ENCODE measurements around the gene TFAP2A. TPM values are rescaled to one million over a fixed set of nuclear protein-coding genes. Genes with fewer than 3 reads are reported as not detected.

Gene TFAP2A
- total RNA-seq, 1 donor from 2014 or later = 0.39 TPM

DNA sequence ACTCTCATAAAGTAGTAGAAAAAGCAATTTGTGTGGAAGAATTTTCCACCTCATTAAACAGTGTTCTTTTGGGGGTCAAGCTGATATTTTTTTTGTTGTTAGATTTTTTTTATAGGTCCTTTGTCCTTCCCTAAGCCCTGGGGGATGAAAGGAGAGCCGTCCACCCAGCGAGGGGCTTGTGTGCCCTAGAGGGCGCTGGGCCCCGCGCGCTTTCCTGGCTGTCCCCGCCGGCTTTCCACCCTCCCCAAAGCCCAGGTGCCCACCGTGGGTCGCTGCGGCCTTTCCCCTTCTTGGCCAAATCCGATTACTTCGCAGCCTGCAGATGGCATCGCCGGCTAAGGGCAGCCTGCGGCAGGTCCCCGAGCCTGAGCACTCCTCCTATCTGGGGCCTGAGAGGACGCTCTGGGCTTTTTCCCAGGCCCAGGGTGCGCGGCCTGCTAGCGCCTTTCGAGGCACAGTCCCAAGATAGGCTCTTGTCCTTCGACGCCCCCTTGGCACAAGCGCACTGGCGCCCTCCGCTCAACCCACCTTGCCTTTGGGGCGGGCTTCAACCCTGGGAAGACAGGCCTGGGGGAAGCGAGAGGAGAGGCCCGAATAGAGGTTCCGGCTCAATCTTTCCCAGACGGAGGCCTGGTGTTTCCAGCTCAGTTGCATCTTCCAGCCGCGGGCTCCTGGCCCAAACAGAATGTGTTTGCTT is 33.6 kb downstream of the TFAP2A start:
- H3K9me3 Mint-ChIP-seq = no peaks in the 10 kb centered on the region
- peak; percentile 76 for DNase-seq (ENCODE audit: low spot score)
- Histone ChIP-seq H3K4me1 (peaks cover 24% of the 10 kb centered on the region), H3K9me3 (ENCODE audit: low read depth) (no peaks in the 10 kb centered on the region), H3K27me3 (peaks cover 87% of the 10 kb centered on the region), H3K79me2 (ENCODE audit: low read depth) (no peaks in the 10 kb centered on the region), H2AFZ (replicated peaks) (no peak overlapping the region), H3K36me3 (no peaks in the 10 kb centered on the region), H3K9ac (no peak overlapping the region), H4K20me1 (ENCODE audit: low read depth) (peaks cover 47% of the 10 kb centered on the region), H3K4me3 (peak overlapping the region; percentile 27), H3K4me2 (peak overlapping the region; percentile 71), H3F3A (ENCODE audit: low read depth) (peaks cover 45% of the 10 kb centered on the region), H3K27ac (no peak overlapping the region)
- peak overlapping the region; percentile 46 for H3K4me3 Mint-ChIP-seq
- H3K27me3 Mint-ChIP-seq (ENCODE audit: insufficient read depth, low read depth) = peaks cover 61% of the 10 kb centered on the region
- TF ChIP-seq EZH2phosphoT487 (IDR thresholded peaks at IDR 0.05) (no peak), EZH2 (IDR thresholded peaks at IDR 0.05) (no peak)
- TF ChIP-seq, protein P1, sequence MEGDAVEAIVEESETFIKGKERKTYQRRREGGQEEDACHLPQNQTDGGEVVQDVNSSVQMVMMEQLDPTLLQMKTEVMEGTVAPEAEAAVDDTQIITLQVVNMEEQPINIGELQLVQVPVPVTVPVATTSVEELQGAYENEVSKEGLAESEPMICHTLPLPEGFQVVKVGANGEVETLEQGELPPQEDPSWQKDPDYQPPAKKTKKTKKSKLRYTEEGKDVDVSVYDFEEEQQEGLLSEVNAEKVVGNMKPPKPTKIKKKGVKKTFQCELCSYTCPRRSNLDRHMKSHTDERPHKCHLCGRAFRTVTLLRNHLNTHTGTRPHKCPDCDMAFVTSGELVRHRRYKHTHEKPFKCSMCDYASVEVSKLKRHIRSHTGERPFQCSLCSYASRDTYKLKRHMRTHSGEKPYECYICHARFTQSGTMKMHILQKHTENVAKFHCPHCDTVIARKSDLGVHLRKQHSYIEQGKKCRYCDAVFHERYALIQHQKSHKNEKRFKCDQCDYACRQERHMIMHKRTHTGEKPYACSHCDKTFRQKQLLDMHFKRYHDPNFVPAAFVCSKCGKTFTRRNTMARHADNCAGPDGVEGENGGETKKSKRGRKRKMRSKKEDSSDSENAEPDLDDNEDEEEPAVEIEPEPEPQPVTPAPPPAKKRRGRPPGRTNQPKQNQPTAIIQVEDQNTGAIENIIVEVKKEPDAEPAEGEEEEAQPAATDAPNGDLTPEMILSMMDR (IDR thresholded peaks at IDR 0.05) = peak; percentile 55
- H3K27ac Mint-ChIP-seq = no peak overlapping the region
- H3K4me1 Mint-ChIP-seq = peaks cover 36% of the 10 kb centered on the region
- no peaks in the 10 kb centered on the region for H3K36me3 Mint-ChIP-seq

DNA sequence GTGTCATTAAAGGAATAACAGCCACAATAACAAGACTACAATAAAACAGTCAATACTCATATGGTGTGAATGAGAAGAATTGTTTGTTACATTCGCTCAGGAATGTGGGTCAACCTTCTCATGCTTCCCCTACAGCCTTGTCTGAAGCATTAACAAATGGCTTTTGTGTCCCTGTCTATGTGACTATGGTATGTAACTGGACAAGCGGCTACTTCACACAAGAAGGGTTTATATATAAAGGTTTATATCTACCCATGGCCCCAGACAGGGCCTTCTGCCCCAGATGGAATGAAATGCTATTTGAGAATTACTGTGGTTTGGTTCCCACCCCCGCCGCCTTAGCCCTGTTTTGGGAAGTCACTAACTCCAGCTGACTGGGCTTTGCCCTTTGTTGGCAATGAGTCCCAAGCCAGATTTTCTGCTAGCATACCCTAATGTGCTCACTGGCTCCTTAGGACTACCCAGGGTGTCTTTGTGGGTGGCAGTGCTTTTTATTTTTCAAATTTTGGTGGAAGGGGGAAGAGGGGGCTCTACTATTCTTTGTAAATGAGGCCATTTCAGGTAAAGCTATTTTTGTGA is 39.4 kb downstream of the TFAP2A start:
- Histone ChIP-seq H2AFZ (replicated peaks) (no peak overlapping the region), H3K79me2 (ENCODE audit: low read depth) (no peaks in the 10 kb centered on the region), H4K20me1 (ENCODE audit: low read depth) (no peaks in the 10 kb centered on the region), H3K9me3 (ENCODE audit: low read depth) (no peaks in the 10 kb centered on the region), H3K4me1 (peaks cover 10% of the 10 kb centered on the region), H3K9ac (no peak overlapping the region), H3K4me2 (peak overlapping the region; percentile 37), H3K36me3 (no peaks in the 10 kb centered on the region), H3K27ac (no peak overlapping the region), H3K4me3 (no peak overlapping the region), H3K27me3 (peaks cover 29% of the 10 kb centered on the region), H3F3A (ENCODE audit: low read depth) (no peaks in the 10 kb centered on the region)
- peak; percentile 50 for DNase-seq (ENCODE audit: low spot score)
- Mint-ChIP-seq H3K4me1 (peaks cover 9% of the 10 kb centered on the region), H3K4me3 (no peak overlapping the region), H3K9me3 (no peaks in the 10 kb centered on the region), H3K27ac (no peak overlapping the region), H3K36me3 (no peaks in the 10 kb centered on the region), H3K27me3 (ENCODE audit: insufficient read depth, low read depth) (peaks cover 8% of the 10 kb centered on the region)
- TF ChIP-seq, protein P1 (IDR thresholded peaks at IDR 0.05) = no peak
- TF ChIP-seq EZH2 (IDR thresholded peaks at IDR 0.05) = no peak
- no peak for TF ChIP-seq EZH2phosphoT487 (IDR thresholded peaks at IDR 0.05)

DNA sequence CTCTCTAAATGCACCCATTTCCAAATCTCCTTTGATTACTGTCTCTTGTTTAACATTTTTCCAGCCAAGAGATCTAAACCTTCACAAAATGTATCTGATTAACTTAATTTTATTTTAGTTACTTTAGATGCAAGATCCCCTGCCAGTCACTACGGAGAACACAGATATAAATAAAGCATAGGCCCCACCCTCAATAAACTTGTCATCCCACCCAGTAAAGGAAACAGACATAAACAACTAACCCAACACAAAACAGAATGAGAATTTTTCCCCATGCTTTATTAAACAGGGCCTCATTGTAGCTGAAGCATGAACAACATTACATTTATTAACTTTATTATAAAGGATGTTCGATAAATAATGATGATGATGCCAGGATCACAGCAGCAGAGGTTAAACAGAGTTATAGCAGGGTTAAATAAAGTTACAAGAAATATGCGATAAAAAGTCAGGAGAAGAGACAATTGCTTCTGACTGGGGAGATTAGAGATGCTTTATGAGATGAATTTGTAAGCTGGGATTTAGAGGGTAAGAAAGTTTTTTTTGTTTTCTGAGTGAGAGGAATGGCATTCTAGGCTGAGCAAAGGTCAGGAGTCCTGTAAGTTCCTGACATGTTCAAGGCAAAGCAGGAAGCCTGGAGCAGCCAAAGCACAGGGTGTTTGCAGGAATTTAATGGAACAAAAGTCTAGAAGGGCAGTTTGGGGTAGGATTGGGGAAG is 41.1 kb downstream of the TFAP2A start:
- Histone ChIP-seq H4K20me1 (ENCODE audit: low read depth) (no peaks in the 10 kb centered on the region), H3K9me3 (ENCODE audit: low read depth) (no peaks in the 10 kb centered on the region), H2AFZ (replicated peaks) (no peak overlapping the region), H3K36me3 (no peaks in the 10 kb centered on the region), H3K27me3 (peaks cover 14% of the 10 kb centered on the region), H3K4me1 (peaks cover 10% of the 10 kb centered on the region), H3K4me2 (no peak overlapping the region), H3K79me2 (ENCODE audit: low read depth) (no peaks in the 10 kb centered on the region), H3K9ac (no peak overlapping the region), H3F3A (ENCODE audit: low read depth) (no peaks in the 10 kb centered on the region), H3K27ac (no peak overlapping the region), H3K4me3 (no peak overlapping the region)
- Mint-ChIP-seq H3K27ac (no peak overlapping the region), H3K4me1 (peaks cover 9% of the 10 kb centered on the region), H3K27me3 (ENCODE audit: insufficient read depth, low read depth) (peaks cover 3% of the 10 kb centered on the region), H3K4me3 (no peak overlapping the region), H3K36me3 (no peaks in the 10 kb centered on the region), H3K9me3 (no peaks in the 10 kb centered on the region)
- TF ChIP-seq, protein P1 (IDR thresholded peaks at IDR 0.05) = no peak
- TF ChIP-seq EZH2phosphoT487 (IDR thresholded peaks at IDR 0.05) = no peak
- TF ChIP-seq EZH2 (IDR thresholded peaks at IDR 0.05) = no peak
- no peak for DNase-seq (ENCODE audit: low spot score)

Measured in neural progenitor cell (in vitro differentiated cells).